Tibial nerve (tissue), 3 donors: ENCODE measurements around the gene SLC16A12.
"Not testable (repeated sequence)": the region's sequence is repeated elsewhere in the genome, so short reads cannot be mapped to it uniquely, and the experiment has no call there.

Source experiments
- POLR2A ChIP-seq, 2 donors: fragments of 450-650 bp; IDR thresholded peaks; one replicate each; pipeline ENCODE4 v1.6.1; 2017; ENCODE audit warnings: antibody characterized with exemption in 2 of 2, mild to moderate bottlenecking in 2 of 2, moderate library complexity in 2 of 2
- TF ChIP-seq, protein P1 (sequence below), 5 experiments: fragments of 200-600 bp in 3 of 5; fragments of 450-650 bp in 2 of 5; sonication (generic) in 3 of 5; IDR thresholded peaks; one replicate each; pipeline ENCODE4 v1.5.1; 2016 to 2019; ENCODE audit warnings: antibody characterized with exemption in 5 of 5, mild to moderate bottlenecking in 3 of 5, moderate library complexity in 2 of 5

DNA sequence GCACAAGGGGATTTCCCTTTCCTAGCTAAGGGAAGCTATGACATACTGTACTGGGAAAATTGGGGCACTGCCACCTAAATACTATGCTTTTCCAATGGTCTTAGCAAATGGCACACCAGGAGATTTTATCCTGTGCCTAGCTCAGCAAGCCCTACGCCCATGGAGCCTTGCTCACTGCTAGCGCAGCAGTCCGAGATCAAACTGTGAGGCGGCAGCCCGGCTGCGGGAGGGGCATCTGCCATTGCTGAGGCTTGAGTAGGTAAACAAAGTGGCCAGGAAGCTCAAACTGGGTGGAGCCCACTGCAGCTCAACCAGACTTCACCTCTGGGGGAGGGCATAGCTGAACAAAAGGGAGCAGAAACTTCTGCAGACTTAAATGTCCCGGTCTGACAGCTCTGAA lies 90.6 kb downstream of the SLC16A12 start:
- not testable (repeated sequence) for TF ChIP-seq POLR2A (IDR thresholded peaks at IDR 0.05)
- TF ChIP-seq, protein P1, sequence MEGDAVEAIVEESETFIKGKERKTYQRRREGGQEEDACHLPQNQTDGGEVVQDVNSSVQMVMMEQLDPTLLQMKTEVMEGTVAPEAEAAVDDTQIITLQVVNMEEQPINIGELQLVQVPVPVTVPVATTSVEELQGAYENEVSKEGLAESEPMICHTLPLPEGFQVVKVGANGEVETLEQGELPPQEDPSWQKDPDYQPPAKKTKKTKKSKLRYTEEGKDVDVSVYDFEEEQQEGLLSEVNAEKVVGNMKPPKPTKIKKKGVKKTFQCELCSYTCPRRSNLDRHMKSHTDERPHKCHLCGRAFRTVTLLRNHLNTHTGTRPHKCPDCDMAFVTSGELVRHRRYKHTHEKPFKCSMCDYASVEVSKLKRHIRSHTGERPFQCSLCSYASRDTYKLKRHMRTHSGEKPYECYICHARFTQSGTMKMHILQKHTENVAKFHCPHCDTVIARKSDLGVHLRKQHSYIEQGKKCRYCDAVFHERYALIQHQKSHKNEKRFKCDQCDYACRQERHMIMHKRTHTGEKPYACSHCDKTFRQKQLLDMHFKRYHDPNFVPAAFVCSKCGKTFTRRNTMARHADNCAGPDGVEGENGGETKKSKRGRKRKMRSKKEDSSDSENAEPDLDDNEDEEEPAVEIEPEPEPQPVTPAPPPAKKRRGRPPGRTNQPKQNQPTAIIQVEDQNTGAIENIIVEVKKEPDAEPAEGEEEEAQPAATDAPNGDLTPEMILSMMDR (IDR thresholded peaks at IDR 0.05) = not testable (repeated sequence)
